ENCODE measurements around the gene KATNBL1.
A peak's percentile ranks its signal among the peaks of the same experiment; 100 is the strongest.

The KATNBL1 gene

DNA sequence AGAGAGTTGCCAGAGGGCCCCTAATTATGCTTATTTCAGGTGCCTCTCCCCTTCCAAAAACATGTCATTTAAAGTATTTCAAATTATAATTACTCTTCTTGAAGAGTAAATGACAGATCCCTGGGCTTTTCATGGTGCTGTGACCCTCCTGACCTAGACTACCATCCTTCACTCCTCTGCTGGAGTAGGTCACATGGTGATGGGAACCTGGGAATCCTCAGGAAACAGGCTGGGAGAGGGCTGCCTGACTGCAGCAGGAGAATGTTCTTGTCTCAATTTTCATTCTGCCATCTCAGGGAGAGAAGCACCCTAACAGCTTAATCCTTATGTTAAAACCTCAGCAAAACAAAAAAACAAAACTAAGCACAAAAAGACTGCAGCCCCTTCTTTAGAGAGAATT lies 83.4 kb downstream of the KATNBL1 start:
- TF ChIP-seq CEBPB (IDR thresholded peaks at IDR 0.05) (no peak), RAD21 (IDR thresholded peaks at IDR 0.05; ENCODE audit: low read depth) (no peak), FOXM1 (IDR thresholded peaks at IDR 0.05; ENCODE audit: borderline replicate concordance, low read depth) (no peak), CREB1 (IDR thresholded peaks at IDR 0.05; ENCODE audit: low read depth) (no peak), YY1 (IDR thresholded peaks at IDR 0.05; ENCODE audit: low read depth) (no peak), EP300 (IDR thresholded peaks at IDR 0.05; ENCODE audit: borderline replicate concordance) (no peak), TCF12 (IDR thresholded peaks at IDR 0.05; ENCODE audit: low read depth) (no peak), TEAD4 (IDR thresholded peaks at IDR 0.05) (no peak), EGR1 (IDR thresholded peaks at IDR 0.05) (no peak), ZBTB7A (IDR thresholded peaks at IDR 0.05; ENCODE audit: low read depth) (no peak), TAF1 (IDR thresholded peaks at IDR 0.05; ENCODE audit: low read depth) (no peak), NFIC (IDR thresholded peaks at IDR 0.05) (no peak)
- TF ChIP-seq, protein P1, sequence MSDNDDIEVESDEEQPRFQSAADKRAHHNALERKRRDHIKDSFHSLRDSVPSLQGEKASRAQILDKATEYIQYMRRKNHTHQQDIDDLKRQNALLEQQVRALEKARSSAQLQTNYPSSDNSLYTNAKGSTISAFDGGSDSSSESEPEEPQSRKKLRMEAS (IDR thresholded peaks at IDR 0.05), result no peak
- TF ChIP-seq, protein P2, sequence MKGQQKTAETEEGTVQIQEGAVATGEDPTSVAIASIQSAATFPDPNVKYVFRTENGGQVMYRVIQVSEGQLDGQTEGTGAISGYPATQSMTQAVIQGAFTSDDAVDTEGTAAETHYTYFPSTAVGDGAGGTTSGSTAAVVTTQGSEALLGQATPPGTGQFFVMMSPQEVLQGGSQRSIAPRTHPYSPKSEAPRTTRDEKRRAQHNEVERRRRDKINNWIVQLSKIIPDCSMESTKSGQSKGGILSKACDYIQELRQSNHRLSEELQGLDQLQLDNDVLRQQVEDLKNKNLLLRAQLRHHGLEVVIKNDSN (IDR thresholded peaks at IDR 0.05), result no peak
- TF ChIP-seq, protein P3, sequence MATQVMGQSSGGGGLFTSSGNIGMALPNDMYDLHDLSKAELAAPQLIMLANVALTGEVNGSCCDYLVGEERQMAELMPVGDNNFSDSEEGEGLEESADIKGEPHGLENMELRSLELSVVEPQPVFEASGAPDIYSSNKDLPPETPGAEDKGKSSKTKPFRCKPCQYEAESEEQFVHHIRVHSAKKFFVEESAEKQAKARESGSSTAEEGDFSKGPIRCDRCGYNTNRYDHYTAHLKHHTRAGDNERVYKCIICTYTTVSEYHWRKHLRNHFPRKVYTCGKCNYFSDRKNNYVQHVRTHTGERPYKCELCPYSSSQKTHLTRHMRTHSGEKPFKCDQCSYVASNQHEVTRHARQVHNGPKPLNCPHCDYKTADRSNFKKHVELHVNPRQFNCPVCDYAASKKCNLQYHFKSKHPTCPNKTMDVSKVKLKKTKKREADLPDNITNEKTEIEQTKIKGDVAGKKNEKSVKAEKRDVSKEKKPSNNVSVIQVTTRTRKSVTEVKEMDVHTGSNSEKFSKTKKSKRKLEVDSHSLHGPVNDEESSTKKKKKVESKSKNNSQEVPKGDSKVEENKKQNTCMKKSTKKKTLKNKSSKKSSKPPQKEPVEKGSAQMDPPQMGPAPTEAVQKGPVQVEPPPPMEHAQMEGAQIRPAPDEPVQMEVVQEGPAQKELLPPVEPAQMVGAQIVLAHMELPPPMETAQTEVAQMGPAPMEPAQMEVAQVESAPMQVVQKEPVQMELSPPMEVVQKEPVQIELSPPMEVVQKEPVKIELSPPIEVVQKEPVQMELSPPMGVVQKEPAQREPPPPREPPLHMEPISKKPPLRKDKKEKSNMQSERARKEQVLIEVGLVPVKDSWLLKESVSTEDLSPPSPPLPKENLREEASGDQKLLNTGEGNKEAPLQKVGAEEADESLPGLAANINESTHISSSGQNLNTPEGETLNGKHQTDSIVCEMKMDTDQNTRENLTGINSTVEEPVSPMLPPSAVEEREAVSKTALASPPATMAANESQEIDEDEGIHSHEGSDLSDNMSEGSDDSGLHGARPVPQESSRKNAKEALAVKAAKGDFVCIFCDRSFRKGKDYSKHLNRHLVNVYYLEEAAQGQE (IDR thresholded peaks at IDR 0.05; ENCODE audit: low read depth), result no peak

DNA sequence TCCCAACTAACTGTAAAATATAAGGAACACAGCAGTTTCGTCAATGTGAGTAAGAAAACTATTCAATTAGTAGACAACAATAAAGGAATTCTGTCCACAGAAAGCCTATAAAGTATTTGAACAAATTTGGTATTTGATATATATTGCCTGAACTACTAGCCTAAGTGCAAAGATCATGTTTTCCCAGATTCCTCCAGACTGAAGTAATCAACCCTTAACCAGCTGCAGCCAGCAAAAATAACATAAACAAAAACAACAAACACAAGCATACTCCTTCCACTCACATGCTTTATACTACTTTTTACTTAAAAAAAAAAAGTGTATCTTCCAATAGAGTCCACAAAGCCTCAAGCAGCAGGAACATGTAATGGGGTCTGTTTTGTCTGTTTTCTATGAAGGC lies 84.0 kb downstream of the KATNBL1 start:
- no peak for TF ChIP-seq FOXM1 (IDR thresholded peaks at IDR 0.05; ENCODE audit: borderline replicate concordance, low read depth)
- no peak for TF ChIP-seq CREB1 (IDR thresholded peaks at IDR 0.05; ENCODE audit: low read depth)
- no peak for TF ChIP-seq TEAD4 (IDR thresholded peaks at IDR 0.05)
- TF ChIP-seq TAF1 (IDR thresholded peaks at IDR 0.05; ENCODE audit: low read depth), result no peak
- TF ChIP-seq, protein P3 (IDR thresholded peaks at IDR 0.05; ENCODE audit: low read depth), result no peak

DNA sequence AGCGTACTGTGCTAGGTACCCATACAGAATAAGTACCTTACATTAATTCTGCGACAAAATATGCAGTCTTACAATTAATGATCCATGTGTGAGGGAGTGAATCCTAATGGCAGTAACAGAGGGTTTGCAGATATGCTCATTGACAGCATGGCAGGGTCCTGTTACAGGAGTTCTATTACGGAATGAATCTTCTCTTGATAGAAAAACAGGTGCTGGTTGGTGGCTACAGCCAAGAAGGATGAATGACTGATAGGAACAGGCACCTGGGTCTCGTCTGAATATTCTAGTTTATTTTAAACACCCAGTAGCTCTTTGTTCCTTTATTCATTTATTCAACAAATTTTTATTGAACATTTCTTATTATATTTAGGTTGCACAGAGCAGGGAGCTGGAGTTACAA lies 85.2 kb downstream of the KATNBL1 start:
- TF ChIP-seq EGR1 (IDR thresholded peaks at IDR 0.05) (no peak), RAD21 (IDR thresholded peaks at IDR 0.05; ENCODE audit: low read depth) (no peak), CREB1 (IDR thresholded peaks at IDR 0.05; ENCODE audit: low read depth) (no peak), TAF1 (IDR thresholded peaks at IDR 0.05; ENCODE audit: low read depth) (no peak), YY1 (IDR thresholded peaks at IDR 0.05; ENCODE audit: low read depth) (no peak), ZBTB7A (IDR thresholded peaks at IDR 0.05; ENCODE audit: low read depth) (no peak), FOXM1 (IDR thresholded peaks at IDR 0.05; ENCODE audit: borderline replicate concordance, low read depth) (no peak), CEBPB (IDR thresholded peaks at IDR 0.05) (no peak), TCF12 (IDR thresholded peaks at IDR 0.05; ENCODE audit: low read depth) (no peak), EP300 (IDR thresholded peaks at IDR 0.05; ENCODE audit: borderline replicate concordance) (no peak), NFIC (IDR thresholded peaks at IDR 0.05) (no peak)
- TF ChIP-seq, protein P3 (IDR thresholded peaks at IDR 0.05; ENCODE audit: low read depth), result no peak
- TF ChIP-seq, protein P2 (IDR thresholded peaks at IDR 0.05), result no peak

DNA sequence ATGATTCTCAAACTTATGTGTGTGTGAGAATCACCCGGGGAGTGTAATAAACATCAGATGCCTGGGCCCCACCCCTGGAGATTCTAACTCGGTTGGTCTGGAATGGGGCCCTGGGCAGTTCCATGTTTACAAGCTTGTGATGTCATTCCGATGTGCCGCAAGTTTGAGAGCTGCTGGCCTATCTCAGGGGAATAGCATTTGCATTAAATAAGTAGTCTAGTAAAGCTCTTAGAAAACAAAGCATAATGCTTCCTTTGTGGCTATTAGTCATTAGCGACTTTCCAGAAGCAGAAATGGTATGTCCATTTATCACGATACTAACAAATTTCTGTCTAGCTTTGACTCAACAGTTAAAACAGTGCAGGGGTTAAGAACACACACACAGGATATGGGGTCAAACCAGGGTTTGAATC lies 87.1 kb downstream of the KATNBL1 start:
- TF ChIP-seq CREB1 (IDR thresholded peaks at IDR 0.05; ENCODE audit: low read depth) (no peak), TEAD4 (IDR thresholded peaks at IDR 0.05) (no peak), EP300 (IDR thresholded peaks at IDR 0.05; ENCODE audit: borderline replicate concordance) (no peak), FOXM1 (IDR thresholded peaks at IDR 0.05; ENCODE audit: borderline replicate concordance, low read depth) (no peak), YY1 (IDR thresholded peaks at IDR 0.05; ENCODE audit: low read depth) (no peak), ZBTB7A (IDR thresholded peaks at IDR 0.05; ENCODE audit: low read depth) (no peak)
- TF ChIP-seq, protein P1 (IDR thresholded peaks at IDR 0.05), result no peak

DNA sequence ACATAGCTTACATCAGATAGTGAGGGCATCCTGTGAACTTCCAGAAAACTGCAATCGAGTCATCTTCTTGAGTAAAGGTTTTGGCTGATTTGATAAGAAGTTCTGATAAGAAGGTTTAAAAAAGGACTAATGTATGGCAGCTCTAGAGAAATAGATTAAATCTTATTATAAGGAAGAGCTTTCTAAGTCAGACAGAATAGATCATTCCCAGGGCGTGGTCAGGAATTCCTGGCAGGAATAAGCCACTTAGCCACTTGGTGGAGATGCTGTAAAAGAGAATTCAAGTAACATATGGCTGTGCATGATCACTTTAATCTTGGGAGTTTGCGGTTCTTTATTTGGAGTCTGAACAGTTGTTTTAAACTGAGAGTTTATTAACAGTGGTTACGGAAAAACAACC lies 90.6 kb downstream of the KATNBL1 start:
- TF ChIP-seq NFIC (IDR thresholded peaks at IDR 0.05) (no peak), RAD21 (IDR thresholded peaks at IDR 0.05; ENCODE audit: low read depth) (peak; percentile 4; the same call in 1 of the 2 replicates)

All from Ishikawa (cell line).